Measurements from ENCODE around the gene NXPH2.
"Not testable (repeated sequence)": the region's sequence is repeated elsewhere in the genome, so short reads cannot be mapped to it uniquely, and the experiment has no call there.

NXPH2 gene

DNA sequence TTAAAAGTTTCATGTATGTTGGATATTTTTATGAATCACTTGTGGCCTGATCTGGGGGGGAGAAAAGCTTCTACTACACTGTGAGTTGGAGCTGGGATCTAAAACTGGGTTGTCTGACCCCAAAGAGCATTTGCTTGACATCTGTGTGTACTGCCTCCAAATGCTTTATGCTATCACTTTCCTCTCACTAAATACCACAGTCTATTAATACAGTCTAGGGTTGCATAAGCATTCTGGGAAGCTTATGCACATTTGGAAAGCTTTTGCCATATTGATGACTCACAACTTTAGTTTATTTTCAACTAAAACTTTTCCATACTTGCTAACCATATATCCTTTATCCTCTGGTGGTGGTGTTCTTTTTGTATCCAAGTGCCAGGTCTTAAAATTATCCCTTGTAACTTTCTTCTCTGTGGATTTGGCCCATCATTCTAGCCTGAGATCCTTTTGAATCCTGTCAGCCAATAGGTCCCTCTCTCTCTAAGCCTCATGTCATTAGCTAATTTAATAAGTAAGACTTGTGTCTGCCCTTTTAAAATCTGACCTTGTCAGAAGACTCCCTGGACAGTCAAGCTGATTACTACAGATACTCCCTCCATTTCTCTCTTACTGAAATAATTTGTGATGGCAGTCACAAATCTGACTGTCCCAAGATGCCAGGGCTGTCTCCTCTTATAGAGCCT is 72.7 kb downstream of the NXPH2 start:
- DNase-seq: no peak

GRCh38 chr2:138703242-138703641 is 76.9 kb downstream of the NXPH2 start:
- DNase-seq: no peak

- no peak for DNase-seq
Measured at GRCh38 chr2:138700716-138701115, 79.5 kb downstream of the NXPH2 start.

- no peak for DNase-seq
Measured at GRCh38 chr2:138699421-138699820, 80.8 kb downstream of the NXPH2 start.

DNA sequence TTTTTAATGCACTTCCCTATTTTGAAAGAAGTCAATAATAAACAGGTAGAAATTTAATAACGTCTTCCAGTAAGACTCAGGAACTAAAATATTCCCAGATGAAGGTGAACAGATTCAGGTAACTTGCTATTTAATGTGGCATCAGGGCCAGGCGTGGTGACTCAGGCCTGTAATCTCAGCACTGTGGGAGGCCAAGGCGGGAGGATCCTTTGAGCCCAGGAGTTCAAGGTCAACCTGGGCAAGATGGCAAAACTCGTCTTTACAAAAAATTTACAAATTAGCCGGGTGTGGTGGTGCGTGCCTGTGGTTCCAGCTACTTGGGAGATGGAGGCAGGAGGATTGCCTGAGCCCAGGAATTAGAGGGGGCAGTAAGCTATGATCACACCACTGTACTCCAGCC is 81.8 kb downstream of the NXPH2 start:
- no peak for DNase-seq

- DNase-seq: no peak
Measured at GRCh38 chr2:138691667-138692066, 88.5 kb downstream of the NXPH2 start.

- DNase-seq: no peak
Measured at GRCh38 chr2:138689705-138690104, 90.5 kb downstream of the NXPH2 start.

- DNase-seq: no peak
Measured at GRCh38 chr2:138682163-138682562, 98.0 kb downstream of the NXPH2 start.

- DNase-seq: no peak
Measured at GRCh38 chr2:138677221-138677620, 103.0 kb downstream of the NXPH2 start.

GRCh38 chr2:138676619-138677021 is 103.6 kb downstream of the NXPH2 start:
- no peak for DNase-seq

DNA sequence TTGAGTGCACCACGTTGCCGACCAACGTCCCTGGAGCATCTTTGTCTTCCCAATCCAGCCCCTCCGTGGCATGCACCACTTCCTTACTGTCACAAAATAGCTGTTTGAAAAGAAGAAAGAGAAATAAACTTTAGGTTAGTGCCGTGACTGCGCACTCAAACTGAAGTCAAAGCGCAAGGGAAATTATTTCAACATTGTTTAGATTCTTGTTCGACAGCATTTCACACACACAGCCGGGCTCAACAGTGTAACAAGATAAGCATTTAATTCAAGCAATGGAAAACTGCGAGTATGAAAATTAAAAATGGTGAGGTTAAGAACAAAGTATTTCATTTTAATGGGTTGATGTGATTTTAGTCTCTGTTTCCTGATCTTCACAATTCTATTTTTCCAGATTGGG is 108.6 kb downstream of the NXPH2 start:
- no peak for DNase-seq

GRCh38 chr2:138670734-138671133 is 109.5 kb downstream of the NXPH2 start:
- DNase-seq: no peak

DNA sequence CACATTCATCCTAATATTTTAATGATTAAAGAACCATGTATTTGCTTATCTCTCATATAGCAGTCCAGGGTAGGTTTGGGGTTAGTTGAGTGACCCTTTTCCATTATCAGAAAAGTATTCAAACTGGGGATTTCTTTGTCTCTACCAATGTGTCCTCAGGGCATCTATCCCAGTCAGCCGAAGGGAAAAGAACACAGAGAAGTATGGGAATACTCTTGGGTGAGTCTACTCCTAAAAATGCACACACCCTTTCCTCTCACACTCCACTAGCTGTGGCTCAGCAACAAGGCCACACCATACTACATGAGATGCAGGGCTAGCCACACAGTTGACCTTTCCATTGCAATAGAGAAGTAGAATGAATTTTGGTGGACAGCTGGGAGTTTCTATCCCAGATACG is 114.3 kb downstream of the NXPH2 start:
- DNase-seq: no peak

DNA sequence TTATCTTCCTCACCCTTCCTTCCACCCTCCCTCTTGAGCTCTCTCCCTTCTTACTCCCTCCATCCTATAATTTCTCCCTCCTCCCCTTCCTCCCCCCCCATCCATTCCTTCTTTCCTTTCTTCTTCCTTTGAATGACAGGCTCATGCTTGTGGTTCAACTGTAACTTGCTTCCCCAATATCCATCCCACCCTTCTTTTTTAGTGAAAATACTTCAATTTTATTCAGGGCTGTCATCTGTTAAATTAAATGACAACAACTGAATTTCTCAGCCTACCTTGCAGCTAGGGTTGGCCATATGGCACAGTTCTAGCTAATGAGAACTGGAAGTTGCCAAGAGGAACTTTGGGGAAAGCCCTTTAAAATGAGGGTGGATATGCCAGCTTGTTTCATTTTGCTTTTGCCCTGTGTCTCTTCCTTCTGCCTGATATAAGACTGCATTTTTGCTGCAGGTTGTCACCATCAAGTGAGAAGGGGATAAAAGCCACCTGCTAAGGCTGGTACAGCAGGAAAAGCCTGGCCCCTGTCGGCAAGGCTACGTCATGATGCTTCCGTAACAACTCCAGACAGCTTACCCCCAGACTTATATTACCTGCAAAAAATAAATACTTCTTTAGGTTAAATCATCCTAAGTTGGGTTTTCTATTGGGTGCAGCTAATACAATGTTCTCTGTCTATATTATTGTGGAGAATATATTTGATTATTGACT is 121.8 kb downstream of the NXPH2 start:
- DNase-seq: no peak

GRCh38 chr2:138654146-138654545 is 126.0 kb downstream of the NXPH2 start:
- no peak for DNase-seq

DNA sequence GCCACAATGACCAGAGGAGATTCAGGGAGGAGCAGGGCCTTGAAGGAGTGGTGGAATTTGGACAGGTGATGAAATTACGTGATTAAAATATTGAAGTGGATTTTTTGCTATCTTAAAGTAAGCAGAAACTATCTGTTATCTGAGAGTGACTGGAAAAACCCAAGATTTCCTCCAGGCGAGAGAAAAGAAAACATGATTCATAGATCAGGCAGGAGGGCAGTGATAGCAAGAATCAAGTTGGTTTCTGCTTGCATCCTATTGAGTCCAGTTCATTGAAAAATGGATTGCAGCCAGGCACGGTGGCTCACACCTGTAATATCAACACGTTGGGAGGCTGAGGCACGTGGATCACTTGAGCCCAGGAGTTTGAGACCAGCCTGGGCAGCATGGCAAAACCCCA is 127.8 kb downstream of the NXPH2 start:
- DNase-seq: no peak

GRCh38 chr2:138649571-138649970 is 130.6 kb downstream of the NXPH2 start:
- no peak for DNase-seq

- DNase-seq: no peak
Measured at GRCh38 chr2:138648606-138649005, 131.6 kb downstream of the NXPH2 start.

- DNase-seq: not testable (repeated sequence)
Measured at GRCh38 chr2:138644776-138645175, 135.4 kb downstream of the NXPH2 start.

DNA sequence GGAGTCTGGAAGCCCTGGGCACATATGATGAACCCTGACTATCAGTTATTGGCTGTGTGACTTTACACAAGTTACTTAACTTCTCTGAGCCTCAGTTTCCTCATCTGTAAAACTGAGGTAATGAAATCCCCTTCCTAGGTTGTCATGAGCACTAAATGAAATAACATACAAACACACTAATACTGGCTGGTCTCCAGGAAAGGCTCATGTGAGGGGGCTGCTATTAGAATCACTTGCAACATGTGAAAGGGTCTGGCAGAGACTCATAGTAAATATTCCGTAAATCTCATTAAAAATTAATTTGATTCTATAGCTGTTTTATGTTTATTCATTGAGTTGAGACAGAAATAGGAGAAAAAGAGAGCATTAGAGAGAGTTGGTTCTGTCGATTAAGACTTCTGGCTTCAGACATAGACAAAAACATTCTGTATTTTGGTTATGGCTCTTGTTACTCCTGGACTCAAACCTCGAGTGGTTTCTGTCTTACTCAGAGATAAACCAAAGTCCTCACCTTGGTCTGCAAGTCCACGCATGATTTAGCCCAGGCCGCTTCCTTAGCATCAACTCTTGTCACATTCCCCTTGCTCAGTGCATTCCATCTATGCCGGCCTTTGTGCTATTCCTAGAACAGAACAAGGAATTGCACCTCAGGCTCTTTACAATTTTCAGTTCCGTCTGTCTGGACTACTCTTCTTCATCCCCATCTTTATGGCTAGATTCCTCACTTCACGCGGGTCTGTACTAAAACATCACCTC is 139.1 kb downstream of the NXPH2 start:
- no peak for DNase-seq

DNA sequence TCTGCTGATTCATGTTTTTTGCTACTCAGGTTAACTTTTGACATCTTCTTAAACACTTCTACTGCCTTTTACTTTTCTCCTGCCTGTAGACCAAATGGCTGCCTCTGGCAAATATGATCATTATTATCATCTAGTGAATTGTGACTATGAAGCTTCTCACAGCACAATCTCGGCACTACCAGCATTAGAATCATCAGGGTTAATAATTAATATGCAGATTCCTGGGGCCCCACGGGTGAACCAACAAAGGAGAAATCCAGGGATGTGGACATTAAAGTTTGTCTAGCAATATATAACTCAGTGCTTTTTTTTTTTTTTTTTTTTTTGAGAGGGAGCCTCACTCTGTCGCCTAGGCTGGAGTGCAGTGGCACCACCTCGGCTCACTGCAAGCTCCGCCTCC is 142.5 kb downstream of the NXPH2 start:
- DNase-seq: no peak

GRCh38 chr2:138637061-138637460 is 143.1 kb downstream of the NXPH2 start:
- DNase-seq: no peak

DNA sequence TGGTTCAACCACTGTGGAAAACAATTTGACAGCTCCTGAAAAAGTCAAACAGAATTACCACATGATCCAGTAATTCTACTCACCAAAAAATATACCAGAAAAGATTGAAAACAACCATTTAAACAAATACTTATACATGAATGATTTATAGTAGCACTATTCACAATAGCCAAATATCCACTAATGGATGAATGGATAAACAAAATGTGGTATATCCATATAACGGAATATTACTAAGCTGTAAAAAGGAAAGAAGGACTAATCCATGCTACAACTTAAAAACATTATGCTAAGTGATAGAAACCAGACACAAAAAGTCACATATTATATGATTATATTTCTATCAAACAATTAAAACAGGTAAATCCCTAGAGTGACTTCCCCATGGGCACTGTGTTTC is 147.1 kb downstream of the NXPH2 start:
- no peak for DNase-seq

GRCh38 chr2:138632066-138632620 is 148.0 kb downstream of the NXPH2 start:
- no peak for DNase-seq

Measured in activated effector memory CD4-positive, alpha-beta T cell treated with anti-CD3 and anti-CD28 coated beads, Interleukin-2, amount 50 U/mL, for 16 hours (primary cell).